NCI-H1105 (cell line): Measurements from ENCODE around the gene DGAT2.
A peak's percentile ranks its signal among the peaks of the same experiment; 100 is the strongest.

ENCODE experiments used
- DNase-seq: peaks from one replicate; lab custom pipeline; 2025; lab: John Stamatoyannopoulos, UW

Gene DGAT2

GRCh38 chr11:75801362-75802020, 32.9 kb downstream of the DGAT2 start:
- DNase-seq, result no peak

GRCh38 chr11:75802021-75802912, 33.7 kb downstream of the DGAT2 start:
- no peak for DNase-seq

- DNase-seq, result peak; percentile 45
These were observed 34.6 kb downstream of the DGAT2 start for GRCh38 chr11:75802913-75803820.

GRCh38 chr11:75809111-75809510, 40.5 kb downstream of the DGAT2 start:
- no peak for DNase-seq

- DNase-seq, result no peak
These were observed 41.4 kb downstream of the DGAT2 start for GRCh38 chr11:75809991-75810390.

- DNase-seq, result no peak
These were observed 42.2 kb downstream of the DGAT2 start for GRCh38 chr11:75810637-75811390.

GRCh38 chr11:75811485-75811884, 42.9 kb downstream of the DGAT2 start:
- no peak for DNase-seq

- DNase-seq, result no peak
These were observed 44.0 kb downstream of the DGAT2 start for GRCh38 chr11:75812542-75813040.

- DNase-seq, result no peak
These were observed 44.5 kb downstream of the DGAT2 start for GRCh38 chr11:75813124-75813523.

- DNase-seq, result no peak
These were observed 45.1 kb downstream of the DGAT2 start for GRCh38 chr11:75813622-75814039.

- DNase-seq, result peak; percentile 88
These were observed 45.7 kb downstream of the DGAT2 start for GRCh38 chr11:75814363-75814676.

- peak; percentile 100 for DNase-seq
These were observed 46.2 kb downstream of the DGAT2 start, which contains the start of gene UVRAG for GRCh38 chr11:75814677-75815344. UVRAG (plus strand) TSS chr11:75815210; CDS start chr11:75815408, 198 bp downstream.

- peak; percentile 19 for DNase-seq
These were observed 47.0 kb downstream of the DGAT2 start for GRCh38 chr11:75815345-75816168.

GRCh38 chr11:75816561-75817239, 48.1 kb downstream of the DGAT2 start:
- DNase-seq, result no peak

GRCh38 chr11:75820645-75821044, 52.1 kb downstream of the DGAT2 start:
- DNase-seq, result no peak

- no peak for DNase-seq
These were observed 52.6 kb downstream of the DGAT2 start for GRCh38 chr11:75821202-75821601.

GRCh38 chr11:75822541-75822940, 54.0 kb downstream of the DGAT2 start:
- no peak for DNase-seq

GRCh38 chr11:75823415-75823814, 54.8 kb downstream of the DGAT2 start:
- no peak for DNase-seq

GRCh38 chr11:75823946-75824345, 55.4 kb downstream of the DGAT2 start:
- no peak for DNase-seq
